ENCODE results near the gene PCSK4.
A peak's percentile ranks its signal among the peaks of the same experiment; 100 is the strongest.

Gene PCSK4

DNA sequence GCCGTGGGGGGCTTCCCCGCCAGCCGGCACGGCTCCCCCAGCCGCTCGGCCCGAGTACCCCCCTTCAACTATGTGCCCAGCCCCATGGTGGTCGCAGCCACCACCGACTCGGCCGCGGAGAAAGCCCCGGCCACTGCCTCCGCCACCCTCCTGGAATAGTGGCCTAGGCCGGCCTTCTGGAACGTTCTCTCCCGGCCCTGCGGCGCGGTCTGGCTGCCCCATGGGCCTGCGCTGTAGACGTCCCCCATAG lies 20.2 kb downstream of the PCSK4 start:
- no peak for DNase-seq (ENCODE audit: low spot score)

DNA sequence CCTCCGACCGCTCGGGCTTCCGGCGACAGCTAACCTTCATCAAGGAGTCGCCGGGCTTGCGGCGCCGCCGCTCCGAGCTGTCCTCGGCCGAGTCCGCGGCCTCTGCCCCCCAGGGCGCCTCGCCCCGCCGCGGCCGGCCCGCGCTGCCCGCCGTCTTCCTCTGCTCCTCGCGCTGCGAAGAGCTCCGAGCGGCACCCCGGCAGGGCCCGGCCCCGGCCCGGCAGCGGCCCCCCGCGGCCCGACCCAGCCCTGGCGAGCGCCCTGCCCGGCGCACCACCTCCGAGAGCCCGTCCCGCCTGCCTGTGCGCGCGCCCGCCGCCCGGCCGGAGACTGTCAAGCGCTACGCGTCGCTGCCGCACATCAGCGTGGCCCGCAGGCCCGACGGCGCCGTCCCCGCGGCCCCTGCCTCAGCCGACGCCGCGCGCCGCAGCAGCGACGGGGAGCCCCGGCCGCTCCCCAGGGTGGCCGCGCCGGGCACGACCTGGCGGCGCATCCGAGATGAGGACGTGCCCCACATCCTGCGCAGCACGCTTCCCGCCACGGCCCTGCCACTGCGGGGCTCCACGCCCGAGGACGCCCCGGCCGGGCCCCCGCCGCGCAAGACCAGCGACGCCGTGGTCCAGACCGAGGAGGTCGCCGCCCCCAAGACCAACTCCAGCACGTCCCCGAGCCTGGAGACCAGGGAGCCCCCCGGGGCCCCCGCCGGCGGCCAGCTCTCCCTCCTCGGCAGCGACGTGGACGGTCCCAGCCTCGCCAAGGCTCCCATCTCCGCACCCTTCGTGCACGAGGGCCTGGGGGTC lies 20.7 kb downstream of the PCSK4 start:
- DNase-seq (ENCODE audit: low spot score): no peak

DNA sequence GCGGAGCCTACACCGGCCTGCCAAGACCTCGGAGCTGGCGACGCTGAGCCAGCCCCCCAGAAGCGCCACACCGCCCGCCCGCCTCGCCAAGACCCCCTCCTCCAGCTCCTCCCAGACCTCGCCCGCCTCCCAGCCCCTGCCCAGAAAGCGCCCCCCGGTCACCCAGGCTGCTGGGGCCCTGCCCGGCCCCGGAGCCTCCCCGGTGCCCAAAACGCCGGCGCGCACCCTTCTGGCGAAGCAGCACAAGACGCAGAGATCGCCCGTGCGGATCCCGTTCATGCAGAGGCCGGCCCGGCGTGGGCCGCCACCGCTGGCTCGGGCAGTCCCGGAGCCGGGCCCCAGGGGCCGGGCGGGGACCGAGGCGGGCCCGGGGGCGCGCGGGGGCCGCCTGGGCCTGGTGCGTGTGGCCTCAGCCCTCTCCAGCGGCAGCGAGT lies 21.3 kb downstream of the PCSK4 start:
- no peak for DNase-seq (ENCODE audit: low spot score)

DNA sequence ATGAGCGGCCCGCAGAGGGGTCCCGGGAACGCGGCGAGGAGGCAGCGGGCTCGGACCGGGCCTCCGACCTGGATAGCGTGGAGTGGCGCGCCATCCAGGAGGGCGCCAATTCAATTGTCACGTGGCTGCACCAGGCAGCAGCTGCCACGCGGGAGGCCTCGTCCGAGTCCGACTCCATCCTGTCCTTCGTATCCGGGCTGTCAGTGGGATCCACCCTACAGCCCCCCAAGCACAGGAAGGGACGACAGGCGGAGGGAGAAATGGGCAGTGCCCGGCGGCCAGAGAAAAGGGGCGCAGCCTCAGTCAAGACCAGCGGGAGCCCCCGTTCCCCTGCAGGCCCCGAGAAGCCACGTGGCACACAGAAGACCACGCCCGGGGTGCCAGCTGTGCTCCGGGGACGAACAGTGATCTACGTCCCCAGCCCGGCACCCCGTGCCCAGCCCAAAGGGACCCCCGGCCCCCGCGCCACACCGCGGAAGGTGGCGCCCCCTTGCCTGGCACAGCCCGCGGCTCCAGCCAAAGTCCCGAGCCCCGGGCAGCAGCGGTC lies 21.8 kb downstream of the PCSK4 start:
- DNase-seq (ENCODE audit: low spot score): no peak

DNA sequence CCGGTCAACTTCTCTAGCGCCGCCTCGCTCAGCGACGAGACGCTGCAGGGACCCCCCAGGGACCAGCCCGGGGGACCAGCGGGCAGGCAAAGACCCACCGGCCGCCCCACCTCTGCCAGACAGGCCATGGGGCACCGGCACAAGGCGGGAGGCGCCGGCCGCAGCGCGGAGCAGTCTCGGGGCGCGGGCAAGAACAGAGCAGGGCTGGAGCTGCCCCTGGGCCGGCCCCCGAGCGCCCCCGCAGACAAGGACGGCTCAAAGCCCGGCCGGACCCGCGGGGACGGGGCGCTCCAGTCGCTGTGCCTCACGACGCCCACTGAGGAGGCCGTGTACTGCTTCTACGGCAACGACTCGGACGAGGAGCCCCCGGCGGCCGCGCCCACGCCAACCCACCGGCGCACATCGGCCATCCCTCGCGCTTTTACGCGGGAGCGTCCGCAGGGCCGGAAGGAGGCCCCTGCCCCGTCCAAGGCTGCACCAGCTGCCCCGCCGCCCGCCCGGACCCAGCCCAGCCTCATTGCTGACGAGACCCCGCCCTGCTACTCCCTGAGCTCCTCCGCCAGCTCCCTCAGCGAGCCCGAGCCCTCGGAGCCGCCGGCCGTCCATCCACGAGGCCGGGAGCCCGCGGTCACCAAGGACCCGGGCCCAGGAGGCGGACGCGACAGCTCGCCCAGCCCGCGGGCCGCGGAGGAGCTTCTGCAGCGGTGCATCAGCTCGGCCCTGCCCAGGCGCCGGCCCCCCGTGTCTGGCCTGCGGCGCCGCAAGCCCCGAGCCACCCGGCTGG lies 22.5 kb downstream of the PCSK4 start:
- DNase-seq (ENCODE audit: low spot score): no peak

DNA sequence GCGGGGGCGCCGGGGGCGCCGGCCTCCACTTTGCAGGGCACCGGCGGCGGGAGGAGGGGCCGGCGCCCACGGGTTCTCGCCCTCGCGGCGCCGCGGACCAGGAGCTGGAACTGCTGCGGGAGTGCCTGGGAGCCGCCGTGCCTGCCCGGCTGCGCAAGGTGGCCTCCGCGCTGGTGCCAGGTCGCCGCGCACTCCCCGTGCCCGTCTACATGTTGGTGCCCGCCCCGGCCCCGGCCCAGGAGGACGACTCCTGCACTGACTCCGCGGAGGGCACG lies 23.0 kb downstream of the PCSK4 start:
- no peak for DNase-seq (ENCODE audit: low spot score)

DNA sequence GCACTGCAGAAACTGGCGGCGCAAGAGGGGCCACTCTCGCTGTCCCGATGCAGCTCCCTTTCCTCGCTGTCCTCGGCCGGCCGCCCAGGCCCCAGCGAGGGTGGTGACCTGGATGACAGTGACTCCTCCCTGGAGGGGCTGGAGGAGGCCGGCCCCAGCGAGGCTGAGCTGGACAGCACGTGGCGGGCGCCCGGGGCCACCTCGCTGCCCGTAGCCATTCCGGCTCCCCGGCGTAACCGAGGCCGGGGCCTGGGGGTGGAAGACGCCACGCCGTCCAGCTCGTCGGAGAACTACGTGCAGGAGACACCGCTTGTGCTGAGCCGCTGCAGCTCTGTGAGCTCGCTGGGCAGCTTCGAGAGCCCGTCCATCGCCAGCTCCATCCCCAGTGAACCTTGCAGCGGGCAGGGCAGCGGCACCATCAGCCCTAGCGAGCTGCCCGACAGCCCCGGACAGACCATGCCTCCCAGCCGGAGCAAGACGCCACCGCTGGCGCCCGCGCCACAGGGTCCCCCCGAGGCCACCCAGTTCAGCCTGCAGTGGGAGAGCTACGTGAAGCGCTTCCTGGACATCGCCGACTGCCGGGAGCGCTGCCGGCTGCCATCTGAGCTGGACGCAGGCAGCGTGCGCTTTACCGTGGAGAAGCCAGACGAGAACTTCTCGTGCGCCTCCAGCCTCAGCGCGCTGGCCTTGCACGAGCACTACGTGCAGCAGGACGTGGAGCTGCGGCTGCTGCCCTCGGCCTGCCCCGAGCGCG lies 23.5 kb downstream of the PCSK4 start:
- no peak for DNase-seq (ENCODE audit: low spot score)

DNA sequence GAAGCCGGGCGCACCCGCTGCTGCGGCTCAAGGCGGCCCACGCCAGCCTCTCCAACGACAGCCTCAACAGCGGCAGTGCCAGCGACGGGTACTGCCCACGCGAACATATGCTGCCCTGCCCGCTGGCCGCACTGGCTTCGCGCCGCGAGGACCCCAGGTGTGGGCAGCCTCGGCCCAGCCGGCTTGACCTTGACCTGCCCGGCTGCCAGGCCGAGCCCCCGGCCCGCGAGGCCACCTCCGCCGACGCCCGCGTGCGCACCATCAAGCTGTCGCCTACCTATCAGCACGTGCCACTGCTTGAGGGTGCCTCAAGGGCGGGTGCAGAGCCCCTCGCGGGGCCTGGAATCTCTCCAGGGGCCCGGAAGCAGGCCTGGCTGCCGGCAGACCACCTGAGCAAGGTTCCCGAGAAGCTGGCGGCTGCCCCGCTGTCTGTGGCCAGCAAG lies 24.1 kb downstream of the PCSK4 start:
- no peak for DNase-seq (ENCODE audit: low spot score)

DNA sequence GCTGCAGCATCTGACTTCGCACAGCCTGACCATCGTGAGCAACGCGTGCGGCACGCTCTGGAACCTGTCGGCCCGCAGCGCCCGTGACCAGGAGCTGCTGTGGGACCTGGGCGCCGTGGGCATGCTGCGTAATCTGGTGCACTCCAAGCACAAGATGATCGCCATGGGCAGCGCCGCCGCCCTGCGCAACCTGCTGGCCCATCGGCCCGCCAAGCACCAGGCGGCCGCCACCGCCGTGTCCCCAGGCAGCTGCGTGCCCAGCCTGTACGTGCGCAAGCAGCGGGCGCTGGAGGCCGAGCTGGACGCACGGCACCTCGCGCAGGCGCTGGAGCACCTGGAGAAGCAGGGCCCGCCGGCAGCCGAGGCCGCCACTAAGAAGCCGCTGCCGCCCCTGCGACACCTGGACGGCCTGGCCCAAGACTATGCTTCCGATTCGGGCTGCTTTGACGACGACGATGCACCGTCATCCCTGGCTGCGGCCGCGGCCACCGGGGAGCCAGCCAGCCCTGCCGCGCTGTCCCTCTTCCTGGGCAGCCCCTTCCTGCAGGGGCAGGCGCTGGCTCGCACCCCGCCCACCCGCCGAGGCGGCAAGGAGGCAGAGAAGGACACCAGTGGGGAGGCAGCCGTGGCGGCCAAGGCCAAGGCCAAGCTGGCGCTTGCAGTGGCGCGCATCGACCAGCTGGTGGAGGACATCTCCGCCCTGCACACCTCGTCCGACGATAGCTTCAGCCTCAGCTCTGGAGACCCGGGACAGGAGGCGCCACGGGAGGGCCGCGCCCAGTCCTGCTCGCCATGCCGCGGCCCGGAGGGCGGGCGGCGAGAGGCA lies 24.7 kb downstream of the PCSK4 start:
- peak; percentile 74 for DNase-seq (ENCODE audit: low spot score)

DNA sequence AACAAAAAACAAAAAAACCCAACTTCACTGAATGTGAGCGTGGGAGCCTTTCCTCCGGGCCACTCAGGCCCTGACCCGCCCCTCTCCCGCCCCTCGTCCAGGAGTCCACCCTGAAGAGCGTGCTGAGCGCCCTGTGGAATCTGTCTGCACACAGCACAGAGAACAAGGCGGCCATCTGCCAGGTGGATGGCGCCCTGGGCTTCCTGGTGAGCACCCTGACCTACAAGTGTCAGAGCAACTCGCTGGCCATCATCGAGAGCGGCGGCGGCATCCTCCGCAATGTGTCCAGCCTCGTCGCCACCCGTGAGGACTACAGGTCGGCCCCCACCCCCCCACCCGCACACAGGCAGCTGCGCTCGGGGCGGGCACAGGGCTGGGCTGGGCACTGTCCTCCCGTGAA lies 28.3 kb downstream of the PCSK4 start:
- DNase-seq (ENCODE audit: low spot score): no peak

DNA sequence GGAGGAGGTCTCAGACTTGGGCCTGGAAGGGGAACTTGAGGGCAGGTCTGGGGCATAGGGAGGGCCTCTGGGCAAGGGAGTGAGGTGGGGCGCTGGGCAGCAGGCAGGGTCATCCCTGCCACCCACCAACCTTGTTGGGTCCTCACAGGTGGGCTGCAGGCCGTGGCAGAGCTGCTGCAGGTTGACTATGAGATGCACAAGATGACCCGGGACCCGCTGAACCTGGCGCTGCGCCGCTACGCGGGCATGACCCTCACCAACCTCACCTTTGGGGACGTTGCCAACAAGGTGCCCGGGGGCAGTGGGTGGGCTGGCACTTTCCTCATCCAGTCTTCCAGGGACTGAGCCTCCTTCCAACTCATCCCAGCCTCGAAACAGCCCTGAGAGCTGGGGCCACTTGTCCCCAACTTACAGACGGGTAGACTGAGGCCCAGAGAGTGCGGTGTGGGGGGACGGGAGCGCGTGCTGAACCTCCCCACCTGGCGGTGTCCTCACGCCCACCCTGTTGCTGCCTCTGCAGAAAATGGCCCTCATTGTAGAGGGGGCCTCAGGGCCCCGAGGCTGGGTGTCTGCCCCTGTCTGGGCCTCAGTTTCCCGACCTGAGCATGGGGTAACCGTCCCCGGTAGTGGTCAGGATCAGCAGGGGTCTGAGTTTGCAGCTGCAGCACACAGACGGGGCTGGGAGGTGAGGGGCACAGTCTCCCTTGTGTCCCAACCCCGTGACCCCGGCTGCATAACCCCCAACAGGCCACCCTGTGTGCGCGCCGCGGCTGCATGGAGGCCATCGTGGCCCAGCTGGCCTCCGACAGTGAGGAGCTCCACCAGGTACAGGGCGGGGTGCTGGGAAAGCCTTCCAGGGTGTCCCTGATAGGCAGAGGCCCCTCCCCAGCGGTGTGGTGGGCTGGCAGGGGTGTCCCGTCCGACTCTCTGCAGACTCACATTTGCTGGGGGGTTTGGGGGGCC lies 29.8 kb downstream of the PCSK4 start:
- no peak for DNase-seq (ENCODE audit: low spot score)

DNA sequence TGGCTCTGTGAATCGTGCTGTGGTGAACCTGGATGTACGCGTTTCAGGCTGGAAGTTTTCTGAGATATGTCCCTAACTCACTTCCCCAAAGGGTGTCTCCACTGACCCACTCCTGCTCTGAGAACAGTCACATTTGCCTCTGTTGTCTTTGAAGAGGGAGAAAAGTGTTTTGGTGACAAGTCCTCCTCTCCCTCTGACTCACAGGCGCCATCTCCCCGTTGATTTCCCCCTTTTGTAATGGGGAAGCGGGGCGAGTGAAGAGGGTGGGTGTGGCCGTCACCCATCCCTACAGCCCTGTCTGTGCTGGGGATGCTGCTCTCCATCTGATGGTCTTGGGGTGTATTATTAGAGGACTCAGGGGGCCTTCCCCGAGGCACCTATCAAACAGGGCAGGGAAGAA lies 30.7 kb downstream of the PCSK4 start:
- no peak for DNase-seq (ENCODE audit: low spot score)

DNA sequence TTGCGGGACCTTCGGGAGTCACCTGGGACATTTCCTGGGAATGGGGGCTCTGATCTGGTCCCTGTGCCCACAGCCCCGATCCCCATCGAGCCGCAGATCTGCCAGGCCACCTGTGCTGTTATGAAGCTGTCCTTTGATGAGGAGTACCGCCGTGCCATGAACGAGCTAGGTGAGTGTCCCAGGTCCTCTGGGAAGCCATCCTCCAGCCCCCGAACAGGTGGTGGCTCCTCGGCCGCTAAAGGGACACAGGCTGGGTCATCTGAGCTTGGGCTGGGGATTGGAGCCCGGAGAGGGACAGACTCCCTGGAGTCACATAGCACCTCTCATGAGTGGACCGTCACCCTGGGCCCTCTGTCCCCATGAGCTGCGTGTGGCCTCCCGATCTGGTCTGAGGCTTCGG lies 32.3 kb downstream of the PCSK4 start:
- DNase-seq (ENCODE audit: low spot score): no peak

DNA sequence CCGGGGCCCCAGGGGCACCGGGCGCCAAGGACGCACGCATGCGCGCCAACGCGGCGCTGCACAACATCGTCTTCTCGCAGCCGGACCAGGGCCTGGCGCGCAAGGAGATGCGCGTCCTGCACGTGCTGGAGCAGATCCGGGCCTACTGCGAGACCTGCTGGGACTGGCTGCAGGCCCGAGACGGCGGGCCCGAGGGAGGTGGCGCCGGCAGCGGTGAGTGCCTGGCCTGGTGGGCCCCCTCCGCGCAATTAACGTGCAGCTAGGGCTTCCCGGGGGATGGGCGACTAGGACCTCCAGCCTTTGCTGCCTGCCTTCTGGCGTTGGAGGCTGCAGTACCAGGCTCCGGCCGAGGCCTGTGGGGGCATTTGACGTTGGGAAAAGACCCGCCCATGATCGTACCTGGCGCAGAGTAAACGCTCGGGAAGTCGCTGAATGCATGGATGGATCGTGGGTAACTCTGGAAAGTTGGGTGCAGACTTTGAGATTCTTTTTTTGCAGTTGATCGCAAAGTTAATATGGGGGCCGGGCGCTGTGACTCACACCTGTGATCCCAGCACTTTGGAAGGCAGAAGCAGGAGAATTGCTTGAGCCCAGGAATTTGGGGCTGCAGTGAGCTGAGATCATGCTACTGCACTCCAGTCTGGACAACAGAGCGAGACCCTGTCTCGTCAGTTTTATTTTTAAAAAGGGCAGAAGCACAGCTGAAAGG lies 33.0 kb downstream of the PCSK4 start:
- DNase-seq (ENCODE audit: low spot score): no peak

DNA sequence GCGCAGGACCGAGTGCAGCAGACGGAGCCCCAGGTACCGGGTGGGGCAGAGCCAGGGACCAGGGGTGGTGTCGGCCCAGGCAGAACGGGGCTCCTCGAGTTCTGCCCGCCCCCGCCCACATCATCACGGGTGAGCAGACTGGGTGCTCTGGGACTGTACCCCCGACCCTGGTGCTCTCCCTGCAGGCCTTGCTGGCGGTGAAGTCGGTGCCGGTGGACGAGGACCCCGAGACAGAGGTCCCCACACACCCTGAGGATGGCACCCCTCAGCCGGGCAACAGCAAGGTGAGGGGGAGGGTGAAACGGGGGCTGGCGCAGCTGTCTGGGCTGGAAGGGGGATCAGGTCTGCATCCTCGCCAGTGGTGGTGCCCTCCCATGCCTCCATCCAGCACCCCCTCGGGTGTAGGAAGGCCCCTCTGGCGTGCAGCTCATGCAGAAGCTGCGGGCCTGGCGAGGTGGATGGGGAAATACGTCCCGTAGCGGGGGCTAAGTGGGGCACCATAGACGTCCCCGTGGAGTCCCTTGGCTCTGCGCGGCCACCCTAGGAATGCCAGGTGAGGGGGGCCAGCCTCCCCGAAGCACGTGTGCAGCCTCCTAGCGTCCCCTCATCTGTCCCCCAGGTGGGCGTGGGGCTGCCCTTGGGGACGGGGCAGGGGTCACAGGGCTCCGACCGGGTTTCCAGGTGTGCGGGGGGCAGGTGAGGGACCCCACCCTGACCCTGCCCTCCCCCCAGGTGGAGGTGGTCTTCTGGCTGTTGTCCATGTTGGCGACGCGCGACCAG lies 33.8 kb downstream of the PCSK4 start:
- DNase-seq (ENCODE audit: low spot score): no peak

DNA sequence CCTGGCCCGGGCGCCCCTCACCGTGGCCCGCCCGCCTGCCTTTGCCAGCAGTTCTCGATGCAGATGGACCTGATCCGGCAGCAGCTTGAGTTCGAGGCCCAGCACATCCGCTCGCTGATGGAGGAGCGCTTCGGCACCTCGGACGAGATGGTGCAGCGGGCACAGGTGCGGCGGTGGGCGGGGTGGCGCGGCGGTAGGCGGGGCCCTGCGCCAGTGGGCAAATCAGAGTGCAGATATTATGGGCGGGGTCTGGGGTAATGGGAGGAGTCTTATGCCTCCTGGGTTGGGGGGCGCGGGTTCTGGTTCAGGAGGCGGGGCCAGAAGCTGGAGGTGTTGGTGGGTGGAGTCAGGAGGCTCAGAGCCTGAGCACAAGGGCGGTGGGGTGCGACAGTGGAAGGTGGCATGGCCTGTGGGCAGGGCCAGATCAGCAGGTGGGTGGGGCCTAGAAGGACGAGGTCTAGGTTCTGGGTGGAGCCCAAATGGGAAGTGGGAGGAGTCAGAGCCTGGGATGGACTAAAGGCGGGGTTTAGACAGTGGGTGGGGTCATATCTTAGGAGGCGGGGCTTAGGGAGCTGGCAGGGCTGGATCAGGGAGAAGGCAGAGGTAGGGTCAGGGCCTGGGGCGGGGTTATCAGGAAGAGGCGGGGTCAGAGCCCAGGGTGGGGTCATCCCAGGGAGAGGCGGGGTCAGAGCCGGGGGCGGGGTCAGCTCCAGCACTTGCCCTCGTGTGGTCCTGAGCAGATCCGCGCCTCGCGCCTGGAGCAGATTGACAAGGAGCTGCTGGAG lies 34.6 kb downstream of the PCSK4 start:
- peak; percentile 65 for DNase-seq (ENCODE audit: low spot score)

DNA sequence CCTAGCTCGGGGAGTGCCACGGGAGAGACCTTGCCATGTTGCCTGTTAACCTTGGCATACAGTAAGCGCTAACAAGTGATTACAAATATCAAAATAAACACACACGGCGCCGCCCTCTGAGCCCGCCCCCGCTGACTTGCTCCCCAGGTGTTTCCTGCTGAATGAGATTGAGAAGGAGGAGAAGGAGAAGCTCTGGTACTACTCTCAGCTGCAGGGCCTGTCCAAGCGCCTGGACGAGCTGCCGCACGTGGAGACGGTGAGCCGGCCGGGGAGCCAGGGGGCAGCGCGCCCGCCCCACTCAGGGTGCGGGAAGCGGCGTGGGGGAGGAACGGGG lies 35.2 kb downstream of the PCSK4 start:
- no peak for DNase-seq (ENCODE audit: low spot score)

DNA sequence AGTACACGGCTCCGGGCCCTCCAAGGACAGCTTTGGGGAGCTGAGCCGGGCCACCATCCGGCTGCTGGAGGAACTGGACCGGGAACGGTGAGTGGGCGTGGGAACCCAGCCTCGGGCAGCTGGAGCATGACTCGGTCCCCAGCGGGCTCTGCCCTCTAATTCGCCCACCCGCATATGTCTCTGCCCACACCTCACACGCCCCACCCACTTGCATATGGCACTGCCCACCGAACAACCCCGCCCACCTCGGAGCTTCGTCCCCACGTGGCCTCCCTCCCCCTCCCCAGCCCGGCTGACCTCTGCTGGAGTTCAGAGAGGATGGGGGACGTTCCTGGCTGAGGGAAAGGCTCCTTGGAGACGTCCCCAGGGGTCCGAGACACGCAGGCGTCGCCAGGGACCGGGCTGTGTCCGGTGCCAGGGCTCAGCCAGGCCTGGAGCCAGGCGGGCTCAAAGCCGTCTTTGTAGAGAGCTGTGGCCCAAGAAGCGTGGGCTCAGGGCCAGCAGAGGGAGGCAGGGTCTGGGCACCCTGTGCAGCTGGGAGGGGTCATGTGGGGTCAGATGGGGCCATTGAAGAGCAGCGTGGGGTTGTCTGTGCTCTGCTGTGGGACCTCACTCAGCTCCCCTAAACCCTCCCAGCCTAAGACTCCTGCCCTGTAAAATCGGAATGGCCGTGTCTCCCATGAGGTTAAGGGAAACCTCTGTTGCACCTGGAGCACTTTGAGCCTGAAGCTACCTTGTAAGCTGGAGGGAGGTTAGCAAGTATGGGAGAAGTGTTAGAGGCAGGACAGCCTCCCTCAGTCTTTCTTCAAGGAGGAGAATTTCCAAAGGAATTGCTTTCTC lies 36.4 kb downstream of the PCSK4 start:
- peak; percentile 54 for DNase-seq (ENCODE audit: low spot score)
